Fibroblast of skin of right biceps (primary cell): ENCODE results near the gene BRD2.
A peak's percentile ranks its signal among the peaks of the same experiment; 100 is the strongest.

ENCODE experiments used
- DNase-seq: peaks from one replicate; pipeline ENCODE4 v3.0.0-alpha.2; 2013

The BRD2 gene

GRCh38 chr6:32950010-32950409, 18.4 kb upstream of the BRD2 start:
- DNase-seq, result no peak

- no peak for DNase-seq
Observed at GRCh38 chr6:32950449-32950848, 17.9 kb upstream of the BRD2 start.

- DNase-seq, result peak; percentile 88
Observed at GRCh38 chr6:32952817-32953739, 15.3 kb upstream of the BRD2 start, which contains the start of gene HLA-DMA. Gene HLA-DMA (minus strand): TSS chr6:32953097. CDS start chr6:32953036, 61 bp downstream.

- no peak for DNase-seq
Observed at GRCh38 chr6:32953775-32954174, 14.6 kb upstream of the BRD2 start.

- DNase-seq, result no peak
Observed at GRCh38 chr6:32954267-32954666, 14.1 kb upstream of the BRD2 start.

GRCh38 chr6:32954986-32955802, 13.2 kb upstream of the BRD2 start:
- DNase-seq, result peak; percentile 15

- DNase-seq, result no peak
Observed at GRCh38 chr6:32956176-32956575, 12.2 kb upstream of the BRD2 start.

- no peak for DNase-seq
Observed at GRCh38 chr6:32960563-32960962, 7.8 kb upstream of the BRD2 start.

- DNase-seq, result no peak
Observed at GRCh38 chr6:32962213-32962826, 6.1 kb upstream of the BRD2 start.

GRCh38 chr6:32963866-32964265, 4.5 kb upstream of the BRD2 start:
- DNase-seq, result no peak

- no peak for DNase-seq
Observed at GRCh38 chr6:32964776-32965175, 3.6 kb upstream of the BRD2 start.

GRCh38 chr6:32967151-32968091, 973 bp upstream of the BRD2 start:
- peak; percentile 65 for DNase-seq

GRCh38 chr6:32968867-32969684, 682 bp downstream of the BRD2 start:
- peak; percentile 87 for DNase-seq

GRCh38 chr6:32969685-32970412, 1.5 kb downstream of the BRD2 start:
- DNase-seq, result peak; percentile 100

GRCh38 chr6:32970413-32971241, 2.2 kb downstream of the BRD2 start:
- peak; percentile 97 for DNase-seq

GRCh38 chr6:32971242-32971580, 2.8 kb downstream of the BRD2 start:
- DNase-seq, result no peak

GRCh38 chr6:32971581-32972352, 3.4 kb downstream of the BRD2 start:
- DNase-seq, result peak; percentile 100

GRCh38 chr6:32972353-32973143, 4.2 kb downstream of the BRD2 start:
- DNase-seq, result no peak
